GM12878 (cell line): ENCODE measurements around the gene F7. TPM values are rescaled to one million over a fixed set of nuclear protein-coding genes. Genes with fewer than 3 reads are reported as not detected.

Experiments used
- ATAC-seq: fragments of 200-7000 bp; cut with Tn5 transposase; 3 replicates; pipeline ENCODE4 v1.9.1; 2020; ENCODE audit warnings: mild to moderate bottlenecking, moderate library complexity
- BruUV-seq: library from RNA; stranded (reverse); fragments of 400-500 nt; replicated peaks from 2 replicates; lab custom pipeline; 2021; lab: Mats Ljungman, UMichigan
- CTCF ChIA-PET: fragments of 300-600 bp; sonication (Branson Sonifier 250); formaldehyde crosslinking; extraction: SDS; loops from one replicate; lab custom pipeline; 2021; ENCODE audit warnings: inconsistent platforms; lab: Yijun Ruan, JAX
- POLR2A ChIA-PET: fragments of 350-600 bp; formaldehyde crosslinking; extraction: SDS; loops from one replicate; lab custom pipeline; 2021; ENCODE audit warnings: inconsistent platforms; lab: Charles Lee
- RAD21 ChIA-PET: fragments of 300-600 bp; sonication (Branson Sonifier 250); formaldehyde crosslinking; loops from one replicate; lab custom pipeline; 2023; ENCODE audit warnings: antibody characterized with exemption; ENCODE audit not compliant: unreplicated experiment; lab: Charles Lee
- SMC1A ChIA-PET: fragments of 300-600 bp; sonication (Branson Sonifier 250); formaldehyde crosslinking; loops from one replicate; lab custom pipeline; 2023; ENCODE audit not compliant: unreplicated experiment, uncharacterized antibody; lab: Charles Lee
- DNase-seq: peaks from one replicate; pipeline ENCODE4 v3.0.0-alpha.2; 2011; ENCODE audit warnings: low read depth, low spot score
- FAIRE-seq: peaks from 3 replicates; lab custom pipeline; 2011; peaks lifted over from hg19 to GRCh38; lab: Jason Lieb, UNC
- H2AFZ ChIP-seq: 2 replicates; pipeline ENCODE4 v1.6.0; 2011; ENCODE audit warnings: low read depth, low read length, control low read depth; ENCODE audit not compliant: control insufficient read depth
- H3K27ac ChIP-seq: 2 replicates; pipeline ENCODE4 v1.5.1; 2011; ENCODE audit warnings: control low read depth; ENCODE audit not compliant: control insufficient read depth, insufficient read depth
- H3K27me3 ChIP-seq, 2 experiments: replicated peaks in 1 of 2; 2 replicates each; pipeline versions ENCODE4 v1.6.0 to v1.6.1; 2011; ENCODE audit warnings: low read length in 1 of 2; ENCODE audit not compliant: control insufficient read depth in 2 of 2, insufficient read depth in 2 of 2
- H3K36me3 ChIP-seq, 2 experiments: 2 replicates each; pipeline ENCODE4 v1.5.1; 2011; ENCODE audit warnings: low read length in 1 of 2; ENCODE audit not compliant: control insufficient read depth in 2 of 2, insufficient read depth in 2 of 2
- H3K4me1 ChIP-seq: 2 replicates; pipeline ENCODE4 v1.6.1; 2011; ENCODE audit warnings: mild to moderate bottlenecking, low read length, moderate library complexity, mixed read lengths; ENCODE audit not compliant: control insufficient read depth, insufficient read depth
- H3K4me2 ChIP-seq: 2 replicates; pipeline ENCODE4 v1.6.0; 2011; ENCODE audit warnings: control low read depth; ENCODE audit not compliant: control insufficient read depth, insufficient read depth
- H3K4me3 ChIP-seq: fragments of 200-600 bp; sonication (generic); 2 replicates; pipeline ENCODE4 v1.5.1; 2016
- H3K79me2 ChIP-seq: 2 replicates; pipeline ENCODE4 v1.6.0; 2011; ENCODE audit warnings: low read length; ENCODE audit not compliant: control insufficient read depth, insufficient read depth
- H3K9ac ChIP-seq: 2 replicates; pipeline ENCODE4 v1.8.0; 2011; ENCODE audit warnings: low read length, control low read depth, mixed read lengths; ENCODE audit not compliant: control insufficient read depth, insufficient read depth
- H3K9me3 ChIP-seq: replicated peaks from 3 replicates; pipeline ENCODE4 v1.5.1; 2011; ENCODE audit warnings: mild to moderate bottlenecking, low read length; ENCODE audit not compliant: control insufficient read depth, insufficient read depth
- H4K20me1 ChIP-seq: 2 replicates; pipeline ENCODE4 v1.6.0; 2011; ENCODE audit not compliant: control insufficient read depth, insufficient read depth
- CBFB ChIP-seq: IDR thresholded peaks from 2 replicates; pipeline ENCODE4 v1.6.1; 2016; ENCODE audit warnings: antibody characterized with exemption, low read depth
- CREB1 ChIP-seq: IDR thresholded peaks from 2 replicates; pipeline ENCODE4 v1.6.1; 2012; ENCODE audit warnings: low read depth, mild to moderate bottlenecking, inconsistent platforms
- CREM ChIP-seq: IDR thresholded peaks from 2 replicates; pipeline ENCODE4 v1.6.1; 2014; ENCODE audit warnings: antibody characterized with exemption, low read depth
- IRF4 ChIP-seq: IDR thresholded peaks from 2 replicates; pipeline ENCODE4 v1.6.1; 2011; ENCODE audit warnings: low read depth, low read length
- MTA3 ChIP-seq: IDR thresholded peaks from 2 replicates; pipeline ENCODE4 v1.6.1; 2012; ENCODE audit warnings: low read length, inconsistent platforms, borderline replicate concordance
- RUNX3 ChIP-seq: IDR thresholded peaks from 2 replicates; pipeline ENCODE4 v1.6.1; 2012; ENCODE audit warnings: low read length, inconsistent platforms
- STAT1 ChIP-seq: fragments of 450-650 bp; conservative IDR thresholded peaks from 2 replicates; pipeline ENCODE4 v1.6.1; 2014; ENCODE audit warnings: antibody characterized with exemption, mild to moderate bottlenecking
- TAF1 ChIP-seq: IDR thresholded peaks from 2 replicates; pipeline ENCODE4 v1.6.1; 2011; ENCODE audit warnings: mild to moderate bottlenecking, low read depth, low read length, borderline replicate concordance
- TCF12 ChIP-seq: IDR thresholded peaks from 2 replicates; pipeline ENCODE4 v1.6.1; 2011; ENCODE audit warnings: low read depth, mild to moderate bottlenecking, low read length
- ZNF217 ChIP-seq: fragments of 450-650 bp; IDR thresholded peaks from 2 replicates; pipeline ENCODE4 v1.6.1; 2017; ENCODE audit warnings: antibody characterized with exemption, mild to moderate bottlenecking
- WGBS: methylation state at CpG from one replicate; pipeline ENCODE4 v1.1.6; 2016; ENCODE audit warnings: low lambda C conversion rate; ENCODE audit not compliant: insufficient replicate concordance, insufficient coverage; ENCODE audit errors: missing lambda C conversion rate; 5-methylcytosine and 5-hydroxymethylcytosine counted together
- in situ Hi-C: fragments of 300-500 bp; cut with MboI; formaldehyde crosslinking; loops from 9 replicates; pipeline ENCODE4 v1.14.3; 2018; ENCODE audit warnings: mixed read lengths
- intact Hi-C: fragments of 100-400 bp; cut with micrococcal nuclease; formaldehyde crosslinking; loops from one replicate; pipeline ENCODE4 v1.14.2; 2022; ENCODE audit not compliant: unreplicated experiment
- polyA plus RNA-seq, 11 experiments: library from polyadenylated mRNA; depleted of rRNA in 4 of 11; unstranded in 6 of 11; stranded (reverse) in 5 of 11; fragments of >200 nt; fragmentation: Nextera tagmentation in 4 of 11; fragmentation: Illumina TruSeq in 1 of 11; extraction: Ambion mirVana in 4 of 11; extraction: Trizol in 1 of 11; gene quantifications; 1 replicate in 1 of 11; 2 replicates in 10 of 11; pipeline versions ENCODE4 v1.2.1 to v1.2.3, GENCODE V29; 2011 to 2016; ENCODE audit warnings: inconsistent platforms in 2 of 11, missing spikeins in 2 of 11, low read depth in 1 of 11
- total RNA-seq, 4 experiments: library from RNA; depleted of rRNA in 3 of 4; stranded (reverse); fragments of >200 nt in 3 of 4; fragmentation: Illumina TruSeq in 1 of 4; extraction: Trizol in 1 of 4; gene quantifications; 2 replicates each; pipeline versions ENCODE4 v1.2.1 to v1.2.3, GENCODE V29; 2013 to 2021
- TF ChIP-seq, protein P1 (sequence below): IDR thresholded peaks from 2 replicates; pipeline ENCODE4 v1.6.1; 2012; ENCODE audit warnings: improper control_type of control experiment, low read depth, low read length; ENCODE audit not compliant: insufficient replicate concordance
- TF ChIP-seq, protein P2 (sequence below): fragments of 450-650 bp; IDR thresholded peaks from 2 replicates; pipeline ENCODE4 v1.6.1; 2017; ENCODE audit warnings: mild to moderate bottlenecking, moderate library complexity

F7 gene
- total and polyA plus RNA-seq, 10 of the 15 experiments (the other 5 are each of a cell fraction or from before 2014, with no cell fraction given), result not detected

DNA sequence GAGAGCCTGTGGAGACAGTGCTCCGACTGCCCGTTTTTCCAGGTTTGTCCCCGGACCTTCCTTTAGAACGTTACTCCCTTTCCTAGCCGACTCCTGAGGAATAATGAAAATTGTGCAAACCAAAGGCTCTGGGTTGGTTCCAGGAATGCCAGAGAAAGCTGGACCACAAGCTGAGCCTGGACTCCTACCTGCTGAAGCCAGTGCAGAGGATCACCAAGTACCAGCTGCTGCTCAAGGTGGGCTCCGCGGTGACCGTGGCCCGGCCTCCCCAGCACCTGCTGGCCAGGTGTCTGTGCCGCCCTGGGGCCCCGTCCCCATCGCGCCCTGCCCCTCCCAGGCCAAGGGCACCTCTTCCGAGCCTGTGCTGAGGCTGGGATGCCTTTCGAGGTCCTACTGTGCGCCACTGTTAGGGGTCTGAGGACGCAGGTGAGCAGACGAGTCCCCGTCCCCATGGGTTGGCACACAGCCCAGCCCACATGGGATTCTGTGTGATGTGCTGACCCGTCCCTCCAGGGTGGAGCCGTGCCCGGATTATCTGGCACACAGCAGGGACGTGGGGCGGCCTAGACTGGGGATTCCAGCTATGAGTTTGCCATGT is 20.5 kb upstream of the F7 start (continued):
- TF ChIP-seq, protein P1, sequence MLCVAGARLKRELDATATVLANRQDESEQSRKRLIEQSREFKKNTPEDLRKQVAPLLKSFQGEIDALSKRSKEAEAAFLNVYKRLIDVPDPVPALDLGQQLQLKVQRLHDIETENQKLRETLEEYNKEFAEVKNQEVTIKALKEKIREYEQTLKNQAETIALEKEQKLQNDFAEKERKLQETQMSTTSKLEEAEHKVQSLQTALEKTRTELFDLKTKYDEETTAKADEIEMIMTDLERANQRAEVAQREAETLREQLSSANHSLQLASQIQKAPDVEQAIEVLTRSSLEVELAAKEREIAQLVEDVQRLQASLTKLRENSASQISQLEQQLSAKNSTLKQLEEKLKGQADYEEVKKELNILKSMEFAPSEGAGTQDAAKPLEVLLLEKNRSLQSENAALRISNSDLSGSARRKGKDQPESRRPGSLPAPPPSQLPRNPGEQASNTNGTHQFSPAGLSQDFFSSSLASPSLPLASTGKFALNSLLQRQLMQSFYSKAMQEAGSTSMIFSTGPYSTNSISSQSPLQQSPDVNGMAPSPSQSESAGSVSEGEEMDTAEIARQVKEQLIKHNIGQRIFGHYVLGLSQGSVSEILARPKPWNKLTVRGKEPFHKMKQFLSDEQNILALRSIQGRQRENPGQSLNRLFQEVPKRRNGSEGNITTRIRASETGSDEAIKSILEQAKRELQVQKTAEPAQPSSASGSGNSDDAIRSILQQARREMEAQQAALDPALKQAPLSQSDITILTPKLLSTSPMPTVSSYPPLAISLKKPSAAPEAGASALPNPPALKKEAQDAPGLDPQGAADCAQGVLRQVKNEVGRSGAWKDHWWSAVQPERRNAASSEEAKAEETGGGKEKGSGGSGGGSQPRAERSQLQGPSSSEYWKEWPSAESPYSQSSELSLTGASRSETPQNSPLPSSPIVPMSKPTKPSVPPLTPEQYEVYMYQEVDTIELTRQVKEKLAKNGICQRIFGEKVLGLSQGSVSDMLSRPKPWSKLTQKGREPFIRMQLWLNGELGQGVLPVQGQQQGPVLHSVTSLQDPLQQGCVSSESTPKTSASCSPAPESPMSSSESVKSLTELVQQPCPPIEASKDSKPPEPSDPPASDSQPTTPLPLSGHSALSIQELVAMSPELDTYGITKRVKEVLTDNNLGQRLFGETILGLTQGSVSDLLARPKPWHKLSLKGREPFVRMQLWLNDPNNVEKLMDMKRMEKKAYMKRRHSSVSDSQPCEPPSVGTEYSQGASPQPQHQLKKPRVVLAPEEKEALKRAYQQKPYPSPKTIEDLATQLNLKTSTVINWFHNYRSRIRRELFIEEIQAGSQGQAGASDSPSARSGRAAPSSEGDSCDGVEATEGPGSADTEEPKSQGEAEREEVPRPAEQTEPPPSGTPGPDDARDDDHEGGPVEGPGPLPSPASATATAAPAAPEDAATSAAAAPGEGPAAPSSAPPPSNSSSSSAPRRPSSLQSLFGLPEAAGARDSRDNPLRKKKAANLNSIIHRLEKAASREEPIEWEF, result no peak

DNA sequence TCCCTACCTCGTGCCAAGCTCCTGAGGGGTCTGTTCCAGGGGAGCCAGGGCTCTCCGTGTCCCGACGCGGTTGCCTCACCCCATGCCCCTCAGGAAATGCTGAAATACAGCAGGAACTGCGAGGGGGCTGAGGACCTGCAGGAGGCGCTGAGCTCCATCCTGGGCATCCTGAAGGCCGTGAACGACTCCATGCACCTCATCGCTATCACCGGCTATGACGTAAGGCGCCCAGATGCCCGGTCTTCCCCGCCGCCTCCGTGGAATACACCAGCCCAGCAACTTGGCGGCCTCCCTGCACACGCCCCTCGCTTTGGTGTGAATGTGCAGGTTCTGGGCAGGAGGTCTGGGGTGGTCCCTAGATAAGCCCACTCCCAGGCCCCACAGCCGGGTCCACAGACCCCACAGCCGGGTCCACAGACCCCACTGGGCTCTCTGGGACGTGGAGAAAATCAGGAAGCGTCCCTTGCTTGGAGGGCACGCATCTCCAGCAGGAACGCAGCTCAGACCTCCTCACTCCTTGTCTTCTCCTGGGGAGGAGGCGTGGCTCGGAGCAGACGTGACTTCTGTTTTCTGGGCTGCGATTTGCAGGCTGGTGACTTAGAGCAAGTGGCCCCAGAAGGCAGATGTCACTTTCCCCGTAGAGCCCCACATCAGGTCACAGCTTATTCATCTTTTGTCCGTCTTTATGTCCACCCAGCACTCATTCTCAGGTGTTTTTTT is 19.4 kb upstream of the F7 start:
- SMC1A ChIA-PET, result no interaction called here
- TF ChIP-seq RUNX3 (no peak), TCF12 (no peak), CREB1 (no peak), STAT1 (no peak), IRF4 (no peak), MTA3 (no peak), CBFB (no peak), CREM (no peak), ZNF217 (no peak), TAF1 (no peak)
- TF ChIP-seq, protein P2, sequence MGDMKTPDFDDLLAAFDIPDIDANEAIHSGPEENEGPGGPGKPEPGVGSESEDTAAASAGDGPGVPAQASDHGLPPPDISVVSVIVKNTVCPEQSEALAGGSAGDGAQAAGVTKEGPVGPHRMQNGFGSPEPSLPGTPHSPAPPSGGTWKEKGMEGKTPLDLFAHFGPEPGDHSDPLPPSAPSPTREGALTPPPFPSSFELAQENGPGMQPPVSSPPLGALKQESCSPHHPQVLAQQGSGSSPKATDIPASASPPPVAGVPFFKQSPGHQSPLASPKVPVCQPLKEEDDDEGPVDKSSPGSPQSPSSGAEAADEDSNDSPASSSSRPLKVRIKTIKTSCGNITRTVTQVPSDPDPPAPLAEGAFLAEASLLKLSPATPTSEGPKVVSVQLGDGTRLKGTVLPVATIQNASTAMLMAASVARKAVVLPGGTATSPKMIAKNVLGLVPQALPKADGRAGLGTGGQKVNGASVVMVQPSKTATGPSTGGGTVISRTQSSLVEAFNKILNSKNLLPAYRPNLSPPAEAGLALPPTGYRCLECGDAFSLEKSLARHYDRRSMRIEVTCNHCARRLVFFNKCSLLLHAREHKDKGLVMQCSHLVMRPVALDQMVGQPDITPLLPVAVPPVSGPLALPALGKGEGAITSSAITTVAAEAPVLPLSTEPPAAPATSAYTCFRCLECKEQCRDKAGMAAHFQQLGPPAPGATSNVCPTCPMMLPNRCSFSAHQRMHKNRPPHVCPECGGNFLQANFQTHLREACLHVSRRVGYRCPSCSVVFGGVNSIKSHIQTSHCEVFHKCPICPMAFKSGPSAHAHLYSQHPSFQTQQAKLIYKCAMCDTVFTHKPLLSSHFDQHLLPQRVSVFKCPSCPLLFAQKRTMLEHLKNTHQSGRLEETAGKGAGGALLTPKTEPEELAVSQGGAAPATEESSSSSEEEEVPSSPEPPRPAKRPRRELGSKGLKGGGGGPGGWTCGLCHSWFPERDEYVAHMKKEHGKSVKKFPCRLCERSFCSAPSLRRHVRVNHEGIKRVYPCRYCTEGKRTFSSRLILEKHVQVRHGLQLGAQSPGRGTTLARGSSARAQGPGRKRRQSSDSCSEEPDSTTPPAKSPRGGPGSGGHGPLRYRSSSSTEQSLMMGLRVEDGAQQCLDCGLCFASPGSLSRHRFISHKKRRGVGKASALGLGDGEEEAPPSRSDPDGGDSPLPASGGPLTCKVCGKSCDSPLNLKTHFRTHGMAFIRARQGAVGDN, result no peak

More for the DNA sequence above, 19.4 kb upstream of the F7 start:
- intact Hi-C loops, result no loop called here
- WGBS, result 45% methylated on average over 29 of the region's 32 CpGs
- no peak overlapping the region for H3K4me3 ChIP-seq
- ChIA-PET RAD21 (no interaction called here), CTCF (no interaction called here), POLR2A (no interaction called here)
- H3K9ac ChIP-seq, result no peak overlapping the region
- no peaks in the 10 kb centered on the region for H3K27me3 ChIP-seq
- DNase-seq (no peak), FAIRE-seq (no peak), ATAC-seq (no peak)
- no peaks in the 10 kb centered on the region for H4K20me1 ChIP-seq
- BruUV-seq, result no TSS peak
- in situ Hi-C loops, result no loop called here
- no peaks in the 10 kb centered on the region for H3K36me3 ChIP-seq
- H2AFZ ChIP-seq, result no peak overlapping the region
- no peaks in the 10 kb centered on the region for H3K9me3 ChIP-seq
- no peak overlapping the region for H3K27ac ChIP-seq
- H3K4me2 ChIP-seq, result no peak overlapping the region
- H3K79me2 ChIP-seq, result no peaks in the 10 kb centered on the region
- no peaks in the 10 kb centered on the region for H3K4me1 ChIP-seq
